HepG2 (cell line): ENCODE results near the gene CDC6. TPM values are rescaled to one million over a fixed set of nuclear protein-coding genes. Genes with fewer than 3 reads are reported as not detected.

Source experiments
- ASH2L ChIP-seq: fragments of 300-600, 200-600 bp; sonication (generic); IDR thresholded peaks from 2 replicates; pipeline ENCODE4 v1.7.0; 2017; ENCODE audit warnings: low read depth, mild to moderate bottlenecking, moderate library complexity, mixed read lengths, low read length; ENCODE audit not compliant: insufficient read length
- ERF ChIP-seq: IDR thresholded peaks from 2 replicates; pipeline ENCODE4 v1.6.1; 2018; ENCODE audit warnings: missing biosample characterization, missing genetic modification reagents
- FOXP1 ChIP-seq, 2 experiments: fragments of 450-650 bp in 1 of 2; IDR thresholded peaks; 2 replicates each; pipeline ENCODE4 v1.6.1; 2017 to 2018; ENCODE audit warnings: antibody characterized with exemption in 1 of 2
- HOXA9 ChIP-seq: sonication (generic); formaldehyde crosslinking; IDR thresholded peaks from 2 replicates; pipeline ENCODE4 v1.8.1; 2022; ENCODE audit warnings: missing genetic modification reagents, mild to moderate bottlenecking, moderate library complexity, borderline replicate concordance
- MED1 ChIP-seq: sonication (generic); formaldehyde crosslinking; IDR thresholded peaks from 2 replicates; pipeline ENCODE4 v1.4.0; 2020; ENCODE audit warnings: missing genetic modification reagents
- MIER2 ChIP-seq: IDR thresholded peaks from 2 replicates; pipeline ENCODE4 v1.6.1; 2016; ENCODE audit warnings: missing biosample characterization, missing genetic modification reagents
- NFATC3 ChIP-seq: sonication (generic); formaldehyde crosslinking; IDR thresholded peaks from 2 replicates; pipeline ENCODE4 v1.5.1; 2020; ENCODE audit warnings: mild to moderate bottlenecking, missing genetic modification reagents
- NR2F1 ChIP-seq, 2 experiments: fragments of 450-650 bp in 1 of 2; formaldehyde crosslinking in 1 of 2; IDR thresholded peaks; 2 replicates each; pipeline versions ENCODE4 v1.5.0 to v1.6.1; 2016 to 2020; ENCODE audit warnings: mild to moderate bottlenecking in 1 of 2, missing compliant biosample characterization in 1 of 2, missing genetic modification reagents in 1 of 2, moderate library complexity in 1 of 2
- RNF2 ChIP-seq: fragments of 450-650 bp; conservative IDR thresholded peaks from 2 replicates; pipeline ENCODE4 v1.6.1; 2016; ENCODE audit warnings: low read depth
- SNRNP70 ChIP-seq: fragments of 200-400 bp; formaldehyde crosslinking; IDR thresholded peaks from 2 replicates; pipeline ENCODE4 v1.6.1; 2017; ENCODE audit warnings: mild to moderate bottlenecking, low read depth, low read length, moderate library complexity
- TEAD2 ChIP-seq: sonication (generic); formaldehyde crosslinking; IDR thresholded peaks from 2 replicates; pipeline ENCODE4 v1.9.0; 2021; ENCODE audit warnings: missing genetic modification reagents
- YEATS2 ChIP-seq: sonication (generic); formaldehyde crosslinking; IDR thresholded peaks from 2 replicates; pipeline ENCODE4 v1.4.0; 2020; ENCODE audit warnings: missing genetic modification reagents, borderline replicate concordance
- ZNF788 ChIP-seq: sonication (generic); formaldehyde crosslinking; IDR thresholded peaks from 2 replicates; pipeline ENCODE4 v1.5.0; 2020; ENCODE audit warnings: mild to moderate bottlenecking, missing genetic modification reagents, borderline replicate concordance
- polyA plus RNA-seq, 8 experiments: library from polyadenylated mRNA; depleted of rRNA in 3 of 8; stranded (reverse) in 7 of 8; unstranded in 1 of 8; fragments of >200 nt; fragmentation: Illumina TruSeq in 4 of 8; extraction: Trizol in 4 of 8; gene quantifications; 2 replicates each; pipeline versions ENCODE4 v1.2.1 to v1.2.3, GENCODE V29; 2011 to 2016; ENCODE audit warnings: low read depth in 4 of 8, missing spikeins in 1 of 8, mixed read lengths in 1 of 8; ENCODE audit not compliant: insufficient read depth in 1 of 8
- total RNA-seq, 5 experiments: library from RNA; depleted of rRNA; stranded (reverse); fragments of >200 nt; fragmentation: Illumina TruSeq; extraction: Trizol; gene quantifications; 2 replicates each; pipeline ENCODE4 v1.2.3, GENCODE V29; 2016; ENCODE audit warnings: low read depth in 1 of 5
- TF ChIP-seq, protein P1 (sequence below): sonication (generic); formaldehyde crosslinking; conservative IDR thresholded peaks from 2 replicates; pipeline ENCODE4 v1.4.0; 2020; ENCODE audit warnings: mild to moderate bottlenecking, missing genetic modification reagents, moderate library complexity
- TF ChIP-seq, protein P2 (sequence below): sonication (generic); formaldehyde crosslinking; IDR thresholded peaks from 2 replicates; pipeline ENCODE4 v1.8.1; 2023; ENCODE audit warnings: mild to moderate bottlenecking, missing genetic modification reagents
- TF ChIP-seq, protein P3 (sequence below): sonication (generic); formaldehyde crosslinking; IDR thresholded peaks from 2 replicates; pipeline ENCODE4 v1.5.1; 2020; ENCODE audit warnings: missing genetic modification reagents, mild to moderate bottlenecking, borderline replicate concordance
- TF ChIP-seq, protein P4 (sequence below): sonication (generic); formaldehyde crosslinking; IDR thresholded peaks from 2 replicates; pipeline ENCODE4 v1.5.0; 2020; ENCODE audit warnings: missing genetic modification reagents, mild to moderate bottlenecking, borderline replicate concordance
- TF ChIP-seq, protein P5 (sequence below): sonication (generic); formaldehyde crosslinking; IDR thresholded peaks from 2 replicates; pipeline ENCODE4 v1.5.0; 2020; ENCODE audit warnings: mild to moderate bottlenecking, missing genetic modification reagents

Gene CDC6
- total and polyA plus RNA-seq, 2 of the 13 experiments (the other 11 are each of a cell fraction or from before 2014, with no cell fraction given): 17.4 to 114 TPM

DNA sequence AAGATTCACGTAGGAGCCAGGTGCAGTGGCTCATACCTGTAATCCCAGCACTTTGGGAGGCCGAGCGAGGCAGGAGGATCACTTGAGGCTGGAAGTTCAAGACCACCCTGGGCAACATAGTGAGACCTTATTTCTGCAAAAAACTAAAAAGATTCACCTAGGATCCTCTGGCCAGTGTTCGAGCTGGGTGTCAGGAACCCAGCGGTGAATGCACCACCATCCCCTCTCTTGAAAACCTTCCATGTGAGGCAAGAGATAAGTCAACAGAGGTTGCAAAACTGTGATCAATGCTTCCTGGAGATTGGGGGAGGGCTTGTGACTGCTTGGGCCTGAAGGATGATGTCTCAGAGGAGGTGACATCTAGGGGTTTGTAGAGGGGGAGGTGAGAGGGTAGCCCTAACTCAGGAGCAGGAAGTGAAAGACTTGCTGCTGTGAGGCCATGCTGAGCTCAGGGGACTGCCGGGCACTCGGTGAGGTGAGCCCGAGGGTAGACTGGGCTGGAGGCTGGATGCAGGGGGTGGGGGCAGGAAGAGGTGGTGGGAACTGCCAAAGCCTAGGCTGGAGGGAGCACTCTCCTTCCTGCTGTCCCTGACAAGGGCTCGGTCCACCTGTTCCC is 65.2 kb downstream of the CDC6 start (continued):
- TF ChIP-seq, protein P1, sequence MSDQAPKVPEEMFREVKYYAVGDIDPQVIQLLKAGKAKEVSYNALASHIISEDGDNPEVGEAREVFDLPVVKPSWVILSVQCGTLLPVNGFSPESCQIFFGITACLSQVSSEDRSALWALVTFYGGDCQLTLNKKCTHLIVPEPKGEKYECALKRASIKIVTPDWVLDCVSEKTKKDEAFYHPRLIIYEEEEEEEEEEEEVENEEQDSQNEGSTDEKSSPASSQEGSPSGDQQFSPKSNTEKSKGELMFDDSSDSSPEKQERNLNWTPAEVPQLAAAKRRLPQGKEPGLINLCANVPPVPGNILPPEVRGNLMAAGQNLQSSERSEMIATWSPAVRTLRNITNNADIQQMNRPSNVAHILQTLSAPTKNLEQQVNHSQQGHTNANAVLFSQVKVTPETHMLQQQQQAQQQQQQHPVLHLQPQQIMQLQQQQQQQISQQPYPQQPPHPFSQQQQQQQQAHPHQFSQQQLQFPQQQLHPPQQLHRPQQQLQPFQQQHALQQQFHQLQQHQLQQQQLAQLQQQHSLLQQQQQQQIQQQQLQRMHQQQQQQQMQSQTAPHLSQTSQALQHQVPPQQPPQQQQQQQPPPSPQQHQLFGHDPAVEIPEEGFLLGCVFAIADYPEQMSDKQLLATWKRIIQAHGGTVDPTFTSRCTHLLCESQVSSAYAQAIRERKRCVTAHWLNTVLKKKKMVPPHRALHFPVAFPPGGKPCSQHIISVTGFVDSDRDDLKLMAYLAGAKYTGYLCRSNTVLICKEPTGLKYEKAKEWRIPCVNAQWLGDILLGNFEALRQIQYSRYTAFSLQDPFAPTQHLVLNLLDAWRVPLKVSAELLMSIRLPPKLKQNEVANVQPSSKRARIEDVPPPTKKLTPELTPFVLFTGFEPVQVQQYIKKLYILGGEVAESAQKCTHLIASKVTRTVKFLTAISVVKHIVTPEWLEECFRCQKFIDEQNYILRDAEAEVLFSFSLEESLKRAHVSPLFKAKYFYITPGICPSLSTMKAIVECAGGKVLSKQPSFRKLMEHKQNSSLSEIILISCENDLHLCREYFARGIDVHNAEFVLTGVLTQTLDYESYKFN (CRISPR knock-in tag): peak; percentile 93
- TF ChIP-seq HOXA9 (CRISPR knock-in tag) (no peak), FOXP1 (IDR thresholded peaks at IDR 0.05) (no peak), FOXP1 (CRISPR knock-in tag; IDR thresholded peaks at IDR 0.05) (peak; percentile 91), RNF2 (no peak), ASH2L (peak; percentile 19), SNRNP70 (no peak), ZNF788 (peak; percentile 84; the same call in 1 of the 2 replicates), MED1 (CRISPR knock-in tag) (peak; percentile 86), TEAD2 (CRISPR knock-in tag) (no peak), YEATS2 (CRISPR knock-in tag) (peak; percentile 79; the same call in 1 of the 2 replicates), MIER2 (CRISPR knock-in tag) (peak; percentile 80), NR2F1 (CRISPR knock-in tag; IDR thresholded peaks at IDR 0.05) (peak in 1 of 2 experiments; percentile 67; a peak in 1 of 4 replicates), ERF (CRISPR knock-in tag) (peak; percentile 97), NFATC3 (no peak)
- TF ChIP-seq, protein P2, sequence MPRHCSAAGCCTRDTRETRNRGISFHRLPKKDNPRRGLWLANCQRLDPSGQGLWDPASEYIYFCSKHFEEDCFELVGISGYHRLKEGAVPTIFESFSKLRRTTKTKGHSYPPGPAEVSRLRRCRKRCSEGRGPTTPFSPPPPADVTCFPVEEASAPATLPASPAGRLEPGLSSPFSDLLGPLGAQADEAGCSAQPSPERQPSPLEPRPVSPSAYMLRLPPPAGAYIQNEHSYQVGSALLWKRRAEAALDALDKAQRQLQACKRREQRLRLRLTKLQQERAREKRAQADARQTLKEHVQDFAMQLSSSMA (CRISPR knock-in tag): 0 out of 2 replicates have a peak, but pooled peaks have one; percentile 72
- TF ChIP-seq, protein P3, sequence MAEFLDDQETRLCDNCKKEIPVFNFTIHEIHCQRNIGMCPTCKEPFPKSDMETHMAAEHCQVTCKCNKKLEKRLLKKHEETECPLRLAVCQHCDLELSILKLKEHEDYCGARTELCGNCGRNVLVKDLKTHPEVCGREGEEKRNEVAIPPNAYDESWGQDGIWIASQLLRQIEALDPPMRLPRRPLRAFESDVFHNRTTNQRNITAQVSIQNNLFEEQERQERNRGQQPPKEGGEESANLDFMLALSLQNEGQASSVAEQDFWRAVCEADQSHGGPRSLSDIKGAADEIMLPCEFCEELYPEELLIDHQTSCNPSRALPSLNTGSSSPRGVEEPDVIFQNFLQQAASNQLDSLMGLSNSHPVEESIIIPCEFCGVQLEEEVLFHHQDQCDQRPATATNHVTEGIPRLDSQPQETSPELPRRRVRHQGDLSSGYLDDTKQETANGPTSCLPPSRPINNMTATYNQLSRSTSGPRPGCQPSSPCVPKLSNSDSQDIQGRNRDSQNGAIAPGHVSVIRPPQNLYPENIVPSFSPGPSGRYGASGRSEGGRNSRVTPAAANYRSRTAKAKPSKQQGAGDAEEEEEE (CRISPR knock-in tag): no peak
- TF ChIP-seq, protein P4, sequence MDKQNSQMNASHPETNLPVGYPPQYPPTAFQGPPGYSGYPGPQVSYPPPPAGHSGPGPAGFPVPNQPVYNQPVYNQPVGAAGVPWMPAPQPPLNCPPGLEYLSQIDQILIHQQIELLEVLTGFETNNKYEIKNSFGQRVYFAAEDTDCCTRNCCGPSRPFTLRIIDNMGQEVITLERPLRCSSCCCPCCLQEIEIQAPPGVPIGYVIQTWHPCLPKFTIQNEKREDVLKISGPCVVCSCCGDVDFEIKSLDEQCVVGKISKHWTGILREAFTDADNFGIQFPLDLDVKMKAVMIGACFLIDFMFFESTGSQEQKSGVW (CRISPR knock-in tag): no peak
- TF ChIP-seq, protein P5, sequence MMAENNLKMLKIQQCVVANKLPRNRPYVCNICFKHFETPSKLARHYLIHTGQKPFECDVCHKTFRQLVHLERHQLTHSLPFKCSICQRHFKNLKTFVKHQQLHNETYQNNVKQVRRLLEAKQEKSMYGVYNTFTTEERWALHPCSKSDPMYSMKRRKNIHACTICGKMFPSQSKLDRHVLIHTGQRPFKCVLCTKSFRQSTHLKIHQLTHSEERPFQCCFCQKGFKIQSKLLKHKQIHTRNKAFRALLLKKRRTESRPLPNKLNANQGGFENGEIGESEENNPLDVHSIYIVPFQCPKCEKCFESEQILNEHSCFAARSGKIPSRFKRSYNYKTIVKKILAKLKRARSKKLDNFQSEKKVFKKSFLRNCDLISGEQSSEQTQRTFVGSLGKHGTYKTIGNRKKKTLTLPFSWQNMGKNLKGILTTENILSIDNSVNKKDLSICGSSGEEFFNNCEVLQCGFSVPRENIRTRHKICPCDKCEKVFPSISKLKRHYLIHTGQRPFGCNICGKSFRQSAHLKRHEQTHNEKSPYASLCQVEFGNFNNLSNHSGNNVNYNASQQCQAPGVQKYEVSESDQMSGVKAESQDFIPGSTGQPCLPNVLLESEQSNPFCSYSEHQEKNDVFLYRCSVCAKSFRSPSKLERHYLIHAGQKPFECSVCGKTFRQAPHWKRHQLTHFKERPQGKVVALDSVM (CRISPR knock-in tag): peak; percentile 46; the same call in 1 of the 2 replicates
